Right lobe of liver (tissue), 4 donors: ENCODE measurements around the gene NF1.
"Not testable (repeated sequence)": the region's sequence is repeated elsewhere in the genome, so short reads cannot be mapped to it uniquely, and the experiment has no call there.

Source experiments
- POLR2A ChIP-seq: fragments of 450-650 bp; IDR thresholded peaks from one replicate; pipeline ENCODE4 v1.6.1; 2017; ENCODE audit warnings: antibody characterized with exemption, mild to moderate bottlenecking
- TF ChIP-seq, protein P1 (sequence below), 4 donors: fragments of 200-600 bp in 3 of 4; fragments of 450-650 bp in 1 of 4; IDR thresholded peaks; one replicate each; pipeline versions ENCODE4 v1.5.1 to v1.8.0; 2016 to 2022; ENCODE audit warnings: antibody characterized with exemption in 4 of 4, mild to moderate bottlenecking in 2 of 4
- donor health status: DM: no; HTN: no; CAD: no.
- donor health status: DM: no; HTN: no; CAD: no.
- donor health status: DM: no; HTN: yes; CAD: no.

DNA sequence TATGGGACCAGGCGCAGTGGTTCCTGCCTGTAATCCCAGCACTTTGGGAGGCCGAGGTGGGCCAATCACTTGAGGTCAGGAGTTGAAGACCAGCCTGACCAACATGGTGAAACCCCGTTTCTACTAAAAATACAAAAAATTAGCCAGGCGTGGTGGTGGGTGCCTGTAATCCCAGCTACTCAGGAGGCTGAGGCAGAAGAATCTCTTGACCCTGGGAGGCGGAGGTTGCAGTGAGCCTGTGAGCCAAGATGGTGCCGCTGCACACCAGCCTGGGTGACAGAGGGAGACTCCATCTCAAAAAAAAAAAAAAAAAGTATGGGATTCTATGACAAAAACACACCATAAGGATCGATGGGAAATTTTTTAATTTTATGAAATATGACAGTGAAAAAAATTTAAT, 217.4 kb downstream of the NF1 start:
- TF ChIP-seq, protein P1, sequence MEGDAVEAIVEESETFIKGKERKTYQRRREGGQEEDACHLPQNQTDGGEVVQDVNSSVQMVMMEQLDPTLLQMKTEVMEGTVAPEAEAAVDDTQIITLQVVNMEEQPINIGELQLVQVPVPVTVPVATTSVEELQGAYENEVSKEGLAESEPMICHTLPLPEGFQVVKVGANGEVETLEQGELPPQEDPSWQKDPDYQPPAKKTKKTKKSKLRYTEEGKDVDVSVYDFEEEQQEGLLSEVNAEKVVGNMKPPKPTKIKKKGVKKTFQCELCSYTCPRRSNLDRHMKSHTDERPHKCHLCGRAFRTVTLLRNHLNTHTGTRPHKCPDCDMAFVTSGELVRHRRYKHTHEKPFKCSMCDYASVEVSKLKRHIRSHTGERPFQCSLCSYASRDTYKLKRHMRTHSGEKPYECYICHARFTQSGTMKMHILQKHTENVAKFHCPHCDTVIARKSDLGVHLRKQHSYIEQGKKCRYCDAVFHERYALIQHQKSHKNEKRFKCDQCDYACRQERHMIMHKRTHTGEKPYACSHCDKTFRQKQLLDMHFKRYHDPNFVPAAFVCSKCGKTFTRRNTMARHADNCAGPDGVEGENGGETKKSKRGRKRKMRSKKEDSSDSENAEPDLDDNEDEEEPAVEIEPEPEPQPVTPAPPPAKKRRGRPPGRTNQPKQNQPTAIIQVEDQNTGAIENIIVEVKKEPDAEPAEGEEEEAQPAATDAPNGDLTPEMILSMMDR (IDR thresholded peaks at IDR 0.05), result not testable (repeated sequence)
- TF ChIP-seq POLR2A, result not testable (repeated sequence)
